Mucosa of stomach (tissue), 1 donor: ENCODE results near the gene IQCF2.
"Not testable (repeated sequence)": the region's sequence is repeated elsewhere in the genome, so short reads cannot be mapped to it uniquely, and the experiment has no call there.

ENCODE experiments used
- H3K27me3 ChIP-seq: one replicate; pipeline ENCODE4 v1.7.0; 2013; ENCODE audit warnings: mild to moderate bottlenecking, low read length; ENCODE audit not compliant: control insufficient read depth, insufficient read depth
- H3K36me3 ChIP-seq: one replicate; pipeline ENCODE4 v1.7.0; 2013; ENCODE audit warnings: low read length; ENCODE audit not compliant: control insufficient read depth, insufficient read depth
- H3K4me1 ChIP-seq: one replicate; pipeline ENCODE4 v1.7.0; 2013; ENCODE audit warnings: mild to moderate bottlenecking, low read length; ENCODE audit not compliant: control insufficient read depth, insufficient read depth
- H3K4me3 ChIP-seq: one replicate; pipeline ENCODE4 v1.7.0; 2013; ENCODE audit warnings: low read length
- H3K9ac ChIP-seq: one replicate; pipeline ENCODE4 v1.7.0; 2013; ENCODE audit warnings: mild to moderate bottlenecking, low read length, moderate library complexity
- H3K9me3 ChIP-seq: one replicate; pipeline ENCODE4 v1.7.0; 2013; ENCODE audit warnings: mild to moderate bottlenecking, low read length, moderate library complexity; ENCODE audit not compliant: control insufficient read depth
- donor health status: Pancreatic carcinoma.

The IQCF2 gene

DNA sequence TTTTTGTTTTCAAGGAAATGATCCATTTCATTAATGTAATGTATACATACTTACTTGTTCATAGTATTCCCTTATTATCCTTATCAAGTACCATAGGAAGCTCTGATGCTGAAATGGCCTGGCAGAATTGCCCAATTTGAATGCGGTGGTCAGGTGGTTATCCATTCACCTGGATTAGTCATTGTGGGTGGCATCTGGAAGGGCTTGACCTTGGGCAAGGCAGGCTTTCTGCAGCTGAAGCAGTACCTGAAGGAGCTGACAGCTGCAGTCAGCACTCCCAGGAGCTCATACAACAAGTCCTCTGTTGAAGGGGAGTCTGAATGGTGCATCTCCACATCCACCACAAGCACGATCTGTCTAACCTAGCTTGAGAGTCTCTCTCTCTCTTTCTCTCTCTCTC is 26.2 kb downstream of the IQCF2 start:
- H3K9ac ChIP-seq, result no peak overlapping the region
- no peaks in the 10 kb centered on the region for H3K9me3 ChIP-seq
- H3K4me1 ChIP-seq, result no peaks in the 10 kb centered on the region
- no peak overlapping the region for H3K4me3 ChIP-seq
- no peaks in the 10 kb centered on the region for H3K36me3 ChIP-seq
- no peaks in the 10 kb centered on the region for H3K27me3 ChIP-seq

DNA sequence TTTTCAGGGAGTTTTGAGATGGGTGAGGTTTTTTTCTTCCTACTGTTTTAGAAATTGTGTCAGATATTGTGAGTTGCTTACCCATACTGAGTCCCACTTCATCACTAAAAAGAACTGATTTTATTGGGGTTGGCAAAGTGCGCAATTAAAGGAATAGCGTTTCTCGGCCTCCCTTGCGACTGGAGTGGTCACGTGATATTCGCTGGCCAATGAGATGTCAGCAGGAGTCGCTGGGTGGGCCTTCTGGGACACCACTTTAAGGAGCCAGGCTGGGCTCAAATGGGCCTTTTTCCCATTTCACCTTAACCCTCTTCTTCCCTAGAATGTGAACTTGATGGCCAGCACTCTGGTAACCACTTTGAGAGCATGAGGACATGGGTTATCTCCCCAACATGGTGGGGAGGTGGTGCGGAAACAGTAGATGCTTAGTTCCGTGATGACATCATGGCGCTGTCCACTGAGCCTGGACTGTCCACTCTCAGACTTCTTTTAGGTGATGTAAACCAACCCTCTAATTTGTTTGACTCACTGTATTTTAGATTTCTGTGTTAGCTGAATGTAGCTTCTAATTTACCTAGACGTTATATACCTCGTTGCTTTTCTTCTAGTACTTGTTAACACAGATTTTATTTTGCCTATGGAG is 27.2 kb downstream of the IQCF2 start:
- no peaks in the 10 kb centered on the region for H3K36me3 ChIP-seq
- no peak overlapping the region for H3K9ac ChIP-seq
- no peak overlapping the region for H3K4me3 ChIP-seq
- H3K27me3 ChIP-seq, result no peaks in the 10 kb centered on the region
- H3K9me3 ChIP-seq, result no peaks in the 10 kb centered on the region
- H3K4me1 ChIP-seq, result no peaks in the 10 kb centered on the region

DNA sequence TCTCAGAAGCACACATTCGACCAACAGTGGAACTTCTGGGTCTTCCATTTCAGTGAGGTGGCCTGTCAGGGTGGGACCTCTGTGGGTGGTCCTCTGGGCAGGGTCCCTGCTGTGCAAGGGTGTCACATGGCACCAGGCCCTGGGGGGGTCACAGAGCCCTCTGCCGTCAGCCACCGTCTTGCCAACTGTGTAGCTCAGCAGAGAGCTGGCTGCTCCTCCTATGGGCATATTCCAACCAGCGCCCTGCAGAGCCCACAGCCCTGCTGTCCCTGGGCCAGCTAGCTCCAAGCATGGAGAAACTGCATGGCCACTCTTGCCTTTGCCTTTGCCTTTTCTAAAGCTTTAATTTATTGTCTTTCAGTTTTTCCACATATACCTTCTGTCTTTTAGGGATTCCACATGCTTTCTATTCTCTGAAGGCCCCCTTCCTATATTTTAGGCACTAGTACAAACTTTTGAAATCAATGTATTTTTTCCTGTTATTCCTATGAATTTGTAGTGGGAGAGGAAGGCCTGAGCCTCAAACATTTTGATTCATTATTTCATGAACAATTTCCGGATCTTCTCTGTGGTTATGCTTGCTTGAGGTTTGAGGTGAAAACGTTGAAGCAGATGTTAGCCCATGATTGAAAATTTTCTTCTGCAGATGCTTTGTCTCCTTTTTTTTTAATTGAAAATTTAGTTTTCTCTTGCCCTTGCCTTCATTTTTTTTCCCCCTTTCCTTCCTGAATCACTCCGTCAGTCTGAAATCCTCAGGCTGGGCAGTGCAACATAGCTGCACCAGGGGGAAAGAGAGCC is 30.0 kb downstream of the IQCF2 start:
- no peaks in the 10 kb centered on the region for H3K9me3 ChIP-seq
- H3K4me3 ChIP-seq, result no peak overlapping the region
- no peaks in the 10 kb centered on the region for H3K4me1 ChIP-seq
- no peaks in the 10 kb centered on the region for H3K36me3 ChIP-seq
- peaks cover 3% of the 10 kb centered on the region for H3K27me3 ChIP-seq
- H3K9ac ChIP-seq, result no peak overlapping the region

DNA sequence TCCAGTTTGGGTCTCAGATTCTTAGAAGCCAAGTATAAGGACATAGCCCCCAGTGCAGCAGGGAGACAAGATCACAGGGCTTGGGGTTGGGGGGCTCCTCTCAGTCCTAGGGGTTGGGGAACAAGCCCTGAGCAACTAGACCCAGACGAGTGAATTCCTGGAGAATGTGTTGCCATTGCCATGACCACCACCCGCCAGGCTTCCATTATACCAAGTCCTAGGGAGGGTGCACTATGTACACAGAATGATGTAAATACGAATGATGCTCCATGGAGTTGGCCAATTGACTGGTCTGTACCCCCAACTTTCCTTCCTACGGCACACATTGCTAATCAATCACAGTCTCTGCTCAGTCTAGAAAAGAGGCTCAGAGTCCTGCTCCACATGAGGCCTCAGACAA is 33.0 kb downstream of the IQCF2 start:
- Histone ChIP-seq H3K4me1 (no peaks in the 10 kb centered on the region), H3K4me3 (no peak overlapping the region), H3K9me3 (no peaks in the 10 kb centered on the region), H3K36me3 (no peaks in the 10 kb centered on the region), H3K9ac (no peak overlapping the region), H3K27me3 (peaks cover 3% of the 10 kb centered on the region)

DNA sequence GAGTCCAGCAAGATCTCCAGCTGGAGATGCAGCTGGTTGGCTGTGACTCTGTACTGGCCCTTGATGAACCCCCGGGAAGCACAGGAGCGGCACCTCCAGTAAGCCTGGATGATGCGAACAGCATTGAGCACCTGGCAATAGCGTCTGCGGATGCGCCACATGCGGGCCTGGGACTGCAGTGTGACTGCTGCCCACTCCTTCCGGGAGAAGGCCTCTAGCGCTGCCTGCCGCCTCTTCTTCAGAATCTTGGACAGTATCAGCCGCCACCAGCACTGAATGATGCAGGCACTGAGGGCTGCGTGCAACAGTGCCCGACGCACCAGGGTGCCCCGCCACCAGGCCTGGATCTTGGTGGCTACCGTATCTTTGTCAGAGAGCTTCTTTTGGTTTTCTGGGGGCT is 33.5 kb downstream of the IQCF2 start:
- Histone ChIP-seq H3K36me3 (no peaks in the 10 kb centered on the region), H3K9ac (no peak overlapping the region), H3K9me3 (no peaks in the 10 kb centered on the region), H3K4me1 (no peaks in the 10 kb centered on the region), H3K27me3 (peaks cover 3% of the 10 kb centered on the region), H3K4me3 (no peak overlapping the region)

DNA sequence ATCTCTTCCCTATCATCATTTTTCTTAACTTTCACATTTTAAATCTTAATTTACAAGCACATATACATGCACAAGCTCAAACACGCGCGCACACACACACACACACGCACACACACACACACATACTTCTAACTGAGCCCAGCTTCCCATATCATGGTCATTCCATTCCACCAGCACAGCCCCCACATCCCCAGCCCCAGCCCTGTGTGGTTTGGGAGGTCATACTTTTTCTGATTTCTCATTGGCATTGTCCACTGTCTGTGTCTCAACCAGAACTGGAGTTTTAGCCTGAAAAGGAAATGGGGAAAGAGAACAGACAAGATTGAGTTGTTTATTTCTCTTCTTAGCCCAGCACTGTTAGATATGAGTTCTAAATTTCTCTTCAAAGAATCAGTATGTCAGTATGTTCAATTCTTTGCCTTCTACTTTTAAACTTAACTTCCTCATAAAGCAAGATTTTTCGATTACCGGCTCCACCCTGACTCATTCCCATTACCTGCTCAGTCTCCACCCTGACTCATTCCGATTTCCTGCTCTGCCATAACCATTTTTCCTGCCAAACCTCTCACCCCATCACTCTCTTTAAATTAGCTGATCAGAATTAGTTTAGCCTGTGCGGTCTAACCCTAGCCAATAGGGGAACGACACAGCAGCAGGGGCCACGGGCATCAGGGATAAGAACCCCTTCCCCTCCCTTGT is 35.3 kb downstream of the IQCF2 start:
- peaks cover under 1% of the 10 kb centered on the region for H3K4me1 ChIP-seq
- peaks cover 3% of the 10 kb centered on the region for H3K27me3 ChIP-seq

DNA sequence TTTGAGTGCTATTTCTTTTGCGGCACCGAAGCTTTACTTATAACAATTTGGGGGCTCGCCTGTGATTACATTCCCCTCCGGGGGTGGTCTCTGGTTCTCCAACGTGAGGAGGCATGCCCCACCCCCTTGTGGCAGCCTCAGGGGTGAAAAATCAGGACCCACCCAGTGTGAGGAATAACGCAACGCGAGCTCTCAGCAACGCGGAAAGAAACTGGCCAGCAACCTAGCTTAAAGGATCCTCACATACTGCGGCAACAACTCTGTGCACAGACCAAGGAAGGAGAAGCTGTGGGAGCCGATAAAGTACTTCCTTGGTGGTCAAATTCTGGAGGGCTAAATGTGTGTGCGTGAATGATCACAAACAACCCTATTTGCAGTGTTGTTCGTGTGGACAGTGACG is 36.0 kb downstream of the IQCF2 start:
- Histone ChIP-seq H3K36me3 (no peaks in the 10 kb centered on the region), H3K4me3 (no peak overlapping the region), H3K9ac (no peak overlapping the region), H3K9me3 (no peaks in the 10 kb centered on the region), H3K27me3 (peaks cover 3% of the 10 kb centered on the region), H3K4me1 (peaks cover 5% of the 10 kb centered on the region)

More for the DNA sequence above, 35.3 kb downstream of the IQCF2 start:
- no peaks in the 10 kb centered on the region for H3K9me3 ChIP-seq
- no peak overlapping the region for H3K9ac ChIP-seq
- H3K36me3 ChIP-seq, result no peaks in the 10 kb centered on the region
- H3K4me3 ChIP-seq, result no peak overlapping the region

DNA sequence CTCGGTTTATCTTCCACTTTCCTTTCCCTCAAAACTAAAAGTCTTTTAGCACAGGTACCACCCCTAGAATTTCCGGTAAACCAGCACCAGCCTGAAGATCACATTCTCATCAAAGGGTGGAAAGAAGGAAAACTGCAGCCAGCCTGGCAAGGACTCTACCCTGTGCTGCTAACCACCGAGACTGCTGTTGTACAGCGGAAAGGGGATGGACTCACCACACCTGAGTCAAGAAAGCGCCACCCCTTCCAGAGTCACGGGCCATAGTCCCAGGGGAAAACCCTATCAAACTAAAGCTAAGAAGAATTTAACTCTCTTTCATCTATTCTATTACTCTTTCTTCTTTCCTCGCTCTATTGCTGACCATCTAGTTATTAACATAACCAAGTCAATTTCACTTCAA is 38.6 kb downstream of the IQCF2 start:
- H3K9ac ChIP-seq, H3K27me3 ChIP-seq, H3K4me1 ChIP-seq, H3K9me3 ChIP-seq, H3K4me3 ChIP-seq, H3K36me3 ChIP-seq: not testable (repeated sequence)

DNA sequence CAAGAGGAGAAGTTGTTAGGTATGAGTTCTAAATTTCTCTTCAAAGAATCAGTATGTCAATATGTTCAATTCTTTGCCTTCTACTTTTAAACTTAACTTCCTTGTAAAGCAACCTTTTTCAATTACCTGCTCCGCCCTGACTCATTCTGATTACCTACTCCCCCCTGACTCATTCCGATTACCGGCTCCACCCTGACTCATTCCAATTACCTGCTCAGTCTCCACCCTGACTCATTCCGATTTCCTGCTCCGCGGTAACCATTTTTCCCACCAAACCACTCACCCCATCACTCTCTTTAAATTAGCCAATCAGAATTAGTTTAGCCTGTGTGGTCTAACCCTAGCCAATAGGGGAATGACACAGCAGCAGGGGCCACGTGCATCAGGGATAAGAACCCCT is 40.9 kb downstream of the IQCF2 start:
- not testable (repeated sequence) for H3K36me3 ChIP-seq, H3K4me1 ChIP-seq, H3K9me3 ChIP-seq, H3K27me3 ChIP-seq, H3K4me3 ChIP-seq, H3K9ac ChIP-seq

DNA sequence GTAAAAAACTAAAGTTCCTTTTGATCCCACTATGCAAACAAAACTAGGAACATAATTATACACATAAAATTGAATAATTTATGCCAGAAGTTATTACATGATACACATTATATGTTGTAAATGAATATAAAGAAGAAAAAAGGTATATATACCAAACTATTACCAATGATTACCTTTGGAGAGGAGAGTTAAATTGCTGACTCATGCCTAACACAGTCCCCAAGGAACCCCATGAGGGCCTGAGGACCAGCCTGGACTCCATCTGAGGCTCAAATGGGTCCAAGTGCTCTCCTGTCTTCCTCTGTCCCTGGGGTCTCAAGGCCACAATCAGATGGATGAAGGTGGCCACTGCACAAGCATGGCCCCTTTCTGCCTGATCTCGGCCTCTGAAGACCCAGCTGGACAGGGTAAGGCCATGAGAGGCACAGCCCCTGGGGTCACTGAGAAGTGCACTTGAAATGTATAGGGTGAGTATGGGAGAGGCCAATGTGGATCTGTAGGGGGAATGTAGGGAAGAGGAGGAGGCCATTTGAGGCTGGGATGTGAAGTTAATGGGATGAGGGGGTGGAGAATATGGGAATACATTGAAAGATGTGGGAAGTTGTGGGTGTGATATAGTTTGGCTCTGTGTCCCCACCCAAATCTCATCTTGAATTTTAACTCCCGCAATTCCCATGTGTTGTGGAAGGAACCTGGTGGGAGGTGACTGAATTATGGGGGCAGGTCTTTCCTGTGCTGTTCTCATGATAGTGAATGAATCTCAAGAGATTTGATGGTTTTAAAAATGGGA is 42.8 kb downstream of the IQCF2 start:
- Histone ChIP-seq H3K36me3 (no peaks in the 10 kb centered on the region), H3K4me1 (peaks cover 5% of the 10 kb centered on the region), H3K9me3 (no peaks in the 10 kb centered on the region), H3K9ac (no peak overlapping the region), H3K27me3 (no peaks in the 10 kb centered on the region), H3K4me3 (no peak overlapping the region)

DNA sequence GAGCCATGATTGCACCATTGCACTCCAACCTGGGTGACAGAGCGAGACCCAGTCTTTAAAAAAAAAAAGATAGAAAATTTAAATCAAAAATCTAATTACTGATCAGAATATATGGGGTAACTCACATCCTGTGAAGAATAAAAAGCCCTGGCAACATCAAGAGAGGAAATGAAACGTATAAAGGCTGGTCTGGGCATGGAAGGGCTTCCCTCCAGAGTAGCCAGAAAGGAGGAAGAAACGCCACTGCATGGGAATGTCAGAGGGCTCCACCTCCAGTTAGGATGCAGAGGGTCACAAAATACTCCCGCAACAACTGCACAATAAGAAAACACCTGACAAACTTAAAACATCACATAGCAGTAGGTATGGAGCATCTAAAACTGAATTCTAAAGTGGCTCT is 46.6 kb downstream of the IQCF2 start:
- Histone ChIP-seq H3K36me3 (no peaks in the 10 kb centered on the region), H3K4me3 (no peak overlapping the region), H3K9me3 (no peaks in the 10 kb centered on the region), H3K4me1 (no peaks in the 10 kb centered on the region), H3K9ac (no peak overlapping the region), H3K27me3 (no peaks in the 10 kb centered on the region)
